NB4 (cell line): ENCODE measurements around the gene NUMB.

ENCODE experiments used
- POLR2A ChIP-seq: IDR thresholded peaks from 2 replicates; pipeline ENCODE4 v1.6.1; 2011; ENCODE audit warnings: mild to moderate bottlenecking; ENCODE audit not compliant: insufficient read length; ENCODE audit errors: extremely low read depth
- TF ChIP-seq, protein P1 (sequence below): IDR thresholded peaks from 2 replicates; pipeline ENCODE4 v1.6.1; 2011; ENCODE audit warnings: low read depth, low read length

DNA sequence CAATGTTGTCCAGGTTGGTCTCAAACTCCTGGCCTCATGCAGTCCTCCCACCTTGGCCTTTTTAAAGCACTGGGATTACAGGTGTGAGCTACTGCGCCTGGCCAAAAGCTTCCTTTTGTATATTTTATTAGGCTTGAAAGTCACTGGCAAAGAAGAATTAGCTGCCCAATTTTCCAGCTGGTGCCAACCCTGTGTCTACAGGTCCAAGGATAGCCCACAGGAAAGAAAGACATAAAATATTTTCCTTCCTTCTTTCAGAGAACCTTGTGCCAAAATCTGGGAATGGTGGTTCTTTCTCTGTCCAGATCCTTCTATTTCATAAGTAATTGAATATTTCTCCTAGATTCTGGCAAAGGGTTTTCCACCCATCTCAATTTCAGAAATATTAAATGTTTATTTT, 84.1 kb downstream of the NUMB start:
- TF ChIP-seq POLR2A = no peak
- TF ChIP-seq, protein P1, sequence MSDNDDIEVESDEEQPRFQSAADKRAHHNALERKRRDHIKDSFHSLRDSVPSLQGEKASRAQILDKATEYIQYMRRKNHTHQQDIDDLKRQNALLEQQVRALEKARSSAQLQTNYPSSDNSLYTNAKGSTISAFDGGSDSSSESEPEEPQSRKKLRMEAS = no peak
